GM12891 (cell line): ENCODE data around the gene FAM169A.

Experiments used
- DNase-seq: peaks from one replicate; pipeline ENCODE4 v3.0.0; 2011; ENCODE audit warnings: low spot score; ENCODE audit not compliant: insufficient read length
- FAIRE-seq: peaks from 2 replicates; lab custom pipeline; 2011; peaks lifted over from hg19 to GRCh38; lab: Jason Lieb, UNC
- PAX5 ChIP-seq: IDR thresholded peaks from 2 replicates; pipeline ENCODE4 v1.6.1; 2011; ENCODE audit warnings: low read length, moderate library complexity, mild to moderate bottlenecking; ENCODE audit not compliant: insufficient read depth, severe bottlenecking
- POLR2A ChIP-seq: IDR thresholded peaks from 2 replicates; pipeline ENCODE4 v1.6.1; 2011; ENCODE audit warnings: low read depth, low read length, control low read depth
- POLR2AphosphoS5 ChIP-seq: IDR thresholded peaks from 2 replicates; pipeline ENCODE4 v1.6.1; 2011; ENCODE audit warnings: low read depth, low read length, control low read depth
- POU2F2 ChIP-seq: IDR thresholded peaks from 2 replicates; pipeline ENCODE4 v1.6.1; 2011; ENCODE audit warnings: low read depth, mild to moderate bottlenecking, control low read depth, low read length, moderate library complexity
- SPI1 ChIP-seq: IDR thresholded peaks from 2 replicates; pipeline ENCODE4 v1.6.1; 2011; ENCODE audit warnings: low read depth, low read length, control low read depth
- TAF1 ChIP-seq: IDR thresholded peaks from 2 replicates; pipeline ENCODE4 v1.6.1; 2011; ENCODE audit warnings: low read depth, low read length, control low read depth

Gene FAM169A

GRCh38 chr5:74848553-74849025 is 17.6 kb downstream of the FAM169A start:
- FAIRE-seq (peak; percentile 68), DNase-seq (no peak)
- no peak for TF ChIP-seq POU2F2
- TF ChIP-seq TAF1 = no peak

GRCh38 chr5:74839229-74839628 is 27.0 kb downstream of the FAM169A start:
- TF ChIP-seq SPI1 (no peak), PAX5 (peak; percentile 80)
- DNase-seq = no peak
- peak; percentile 48 for FAIRE-seq

GRCh38 chr5:74838262-74838661 is 27.9 kb downstream of the FAM169A start:
- no peak for FAIRE-seq
- no peak for DNase-seq
- TF ChIP-seq POU2F2 = no peak
- TF ChIP-seq SPI1 = no peak
- no peak for TF ChIP-seq POLR2A
- TF ChIP-seq PAX5 = no peak
- no peak for TF ChIP-seq TAF1
- TF ChIP-seq POLR2AphosphoS5 = no peak

GRCh38 chr5:74837115-74837514 is 29.1 kb downstream of the FAM169A start:
- FAIRE-seq (no peak), DNase-seq (no peak)
- TF ChIP-seq POLR2A = no peak
- TF ChIP-seq POLR2AphosphoS5 = no peak
- no peak for TF ChIP-seq TAF1
- no peak for TF ChIP-seq SPI1

- TF ChIP-seq SPI1 (no peak), POLR2A (no peak), POLR2AphosphoS5 (no peak), PAX5 (no peak), POU2F2 (no peak), TAF1 (no peak)
- DNase-seq = no peak
- no peak for FAIRE-seq
Measured at GRCh38 chr5:74833537-74834266, 32.5 kb downstream of the FAM169A start.

- DNase-seq (no peak), FAIRE-seq (no peak)
- TF ChIP-seq SPI1 (no peak), POU2F2 (no peak), PAX5 (no peak), TAF1 (no peak), POLR2A (no peak), POLR2AphosphoS5 (no peak)
Measured at GRCh38 chr5:74829413-74829812, 36.8 kb downstream of the FAM169A start.

- no peak for DNase-seq
- FAIRE-seq = no peak
- TF ChIP-seq POLR2AphosphoS5 = no peak
- no peak for TF ChIP-seq POU2F2
- TF ChIP-seq PAX5 = no peak
- no peak for TF ChIP-seq SPI1
- TF ChIP-seq POLR2A = no peak
- TF ChIP-seq TAF1 = no peak
Measured at GRCh38 chr5:74822288-74822687, 43.9 kb downstream of the FAM169A start.

GRCh38 chr5:74816875-74817274 is 49.3 kb downstream of the FAM169A start:
- FAIRE-seq (no peak), DNase-seq (no peak)
- no peak for TF ChIP-seq TAF1
- TF ChIP-seq POLR2AphosphoS5 = no peak
- TF ChIP-seq SPI1 = no peak
- TF ChIP-seq PAX5 = no peak
- no peak for TF ChIP-seq POU2F2
- no peak for TF ChIP-seq POLR2A

- DNase-seq = no peak
- no peak for FAIRE-seq
- TF ChIP-seq POU2F2 = no peak
- no peak for TF ChIP-seq PAX5
- TF ChIP-seq SPI1 = no peak
- no peak for TF ChIP-seq POLR2A
- no peak for TF ChIP-seq POLR2AphosphoS5
Measured at GRCh38 chr5:74810915-74811314, 55.3 kb downstream of the FAM169A start.

GRCh38 chr5:74801941-74802340 is 64.2 kb downstream of the FAM169A start:
- DNase-seq (no peak), FAIRE-seq (no peak)
- TF ChIP-seq SPI1 (no peak), POLR2AphosphoS5 (no peak), POU2F2 (no peak), PAX5 (no peak), TAF1 (no peak), POLR2A (no peak)
